ENCODE results near the gene ZCCHC7. TPM values are rescaled to one million over a fixed set of nuclear protein-coding genes. Genes with fewer than 3 reads are reported as not detected.

The ZCCHC7 gene
- total RNA-seq, 1 donor from 2014 or later: 21.7 TPM

DNA sequence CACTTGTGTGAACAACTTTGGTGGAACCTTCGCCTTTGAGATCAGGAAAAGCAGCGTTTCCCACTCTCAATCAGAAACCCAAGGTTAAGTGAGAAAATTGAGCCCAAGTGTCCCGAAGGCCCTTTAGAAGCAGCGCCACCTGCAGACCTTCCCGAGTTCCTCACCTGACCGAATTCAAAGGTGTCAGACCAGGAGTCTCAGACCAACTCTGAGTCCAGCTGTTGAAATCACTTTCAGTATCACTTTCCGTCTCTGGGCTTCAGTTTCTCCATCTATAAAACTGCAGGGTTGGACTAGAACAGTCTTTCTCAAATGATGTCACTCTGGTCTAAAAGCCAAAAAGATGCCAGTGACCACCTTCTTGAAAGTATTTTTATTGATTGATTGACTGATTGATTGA lies 270.4 kb downstream of the ZCCHC7 start:
- H3K27me3 ChIP-seq (ENCODE audit: insufficient read depth, low read length): peaks cover 3% of the 10 kb centered on the region
- no peaks in the 10 kb centered on the region for H4K20me1 ChIP-seq (ENCODE audit: insufficient read depth, low read length)
- no peaks in the 10 kb centered on the region for H3K79me2 ChIP-seq (ENCODE audit: insufficient read depth, low read length)
- Mint-ChIP-seq H3K4me1 (ENCODE audit: low read depth, unreplicated experiment) (no peaks in the 10 kb centered on the region), H3K9me3 (ENCODE audit: unreplicated experiment) (no peaks in the 10 kb centered on the region), H3K4me3 (ENCODE audit: unreplicated experiment) (no peak overlapping the region), H3K27ac (ENCODE audit: unreplicated experiment) (no peak overlapping the region), H3K27me3 (ENCODE audit: low read depth, unreplicated experiment) (peaks cover 21% of the 10 kb centered on the region), H3K36me3 (ENCODE audit: low read depth, unreplicated experiment) (peaks cover 2% of the 10 kb centered on the region)
- H2AFZ ChIP-seq (ENCODE audit: low read depth, low read length): no peak overlapping the region
- FAIRE-seq: no peak
- no peaks in the 10 kb centered on the region for H3K9me3 ChIP-seq (ENCODE audit: insufficient read depth, low read depth, low read length)
- no peak overlapping the region for H3K4me3 ChIP-seq (ENCODE audit: insufficient read depth, low read depth, low read length)
- H3K4me1 ChIP-seq (ENCODE audit: insufficient read depth, low read length): no peaks in the 10 kb centered on the region
- H3K4me2 ChIP-seq (ENCODE audit: low read length): no peak overlapping the region
- DNase-seq (ENCODE audit: low read depth): no peak
- H3K36me3 ChIP-seq (ENCODE audit: insufficient read depth, low read length): no peaks in the 10 kb centered on the region
- TF ChIP-seq, protein P1, sequence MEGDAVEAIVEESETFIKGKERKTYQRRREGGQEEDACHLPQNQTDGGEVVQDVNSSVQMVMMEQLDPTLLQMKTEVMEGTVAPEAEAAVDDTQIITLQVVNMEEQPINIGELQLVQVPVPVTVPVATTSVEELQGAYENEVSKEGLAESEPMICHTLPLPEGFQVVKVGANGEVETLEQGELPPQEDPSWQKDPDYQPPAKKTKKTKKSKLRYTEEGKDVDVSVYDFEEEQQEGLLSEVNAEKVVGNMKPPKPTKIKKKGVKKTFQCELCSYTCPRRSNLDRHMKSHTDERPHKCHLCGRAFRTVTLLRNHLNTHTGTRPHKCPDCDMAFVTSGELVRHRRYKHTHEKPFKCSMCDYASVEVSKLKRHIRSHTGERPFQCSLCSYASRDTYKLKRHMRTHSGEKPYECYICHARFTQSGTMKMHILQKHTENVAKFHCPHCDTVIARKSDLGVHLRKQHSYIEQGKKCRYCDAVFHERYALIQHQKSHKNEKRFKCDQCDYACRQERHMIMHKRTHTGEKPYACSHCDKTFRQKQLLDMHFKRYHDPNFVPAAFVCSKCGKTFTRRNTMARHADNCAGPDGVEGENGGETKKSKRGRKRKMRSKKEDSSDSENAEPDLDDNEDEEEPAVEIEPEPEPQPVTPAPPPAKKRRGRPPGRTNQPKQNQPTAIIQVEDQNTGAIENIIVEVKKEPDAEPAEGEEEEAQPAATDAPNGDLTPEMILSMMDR (IDR thresholded peaks at IDR 0.05; ENCODE audit: insufficient read depth, low read depth, low read length): peak; percentile 19
- no peak for TF ChIP-seq EZH2 (IDR thresholded peaks at IDR 0.05; ENCODE audit: insufficient read depth, low read length)
- H3K9ac ChIP-seq (ENCODE audit: low read length): no peak overlapping the region
- H3K27ac ChIP-seq (ENCODE audit: low read depth, low read length): no peak overlapping the region

DNA sequence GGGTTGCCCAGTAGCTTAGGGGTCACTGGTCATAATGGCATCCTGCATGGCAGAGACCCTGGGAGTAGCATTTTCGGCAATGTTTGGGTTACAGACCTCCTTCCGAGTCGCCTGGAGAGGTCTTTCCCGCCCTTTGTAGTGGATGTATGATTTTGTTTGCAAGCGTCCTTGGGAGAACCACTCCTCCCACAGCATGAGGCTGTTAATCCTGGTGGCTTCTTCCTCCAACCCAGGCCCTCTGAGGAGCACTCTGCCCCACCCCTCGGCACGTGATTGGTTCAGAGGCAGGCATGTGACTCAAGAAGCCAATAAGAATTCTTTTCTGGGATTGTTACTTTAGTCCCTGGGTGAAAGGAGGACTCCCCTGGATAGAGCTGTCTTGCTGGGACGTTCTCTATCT lies 271.9 kb downstream of the ZCCHC7 start:
- H3K4me2 ChIP-seq (ENCODE audit: low read length): no peak overlapping the region
- DNase-seq (ENCODE audit: low read depth) (no peak), FAIRE-seq (no peak)
- peaks cover 3% of the 10 kb centered on the region for H3K27me3 ChIP-seq (ENCODE audit: insufficient read depth, low read length)
- no peaks in the 10 kb centered on the region for H3K36me3 ChIP-seq (ENCODE audit: insufficient read depth, low read length)
- no peaks in the 10 kb centered on the region for H4K20me1 ChIP-seq (ENCODE audit: insufficient read depth, low read length)
- H3K27ac Mint-ChIP-seq (ENCODE audit: unreplicated experiment): no peak overlapping the region
- no peaks in the 10 kb centered on the region for H3K4me1 ChIP-seq (ENCODE audit: insufficient read depth, low read length)
- no peaks in the 10 kb centered on the region for H3K9me3 ChIP-seq (ENCODE audit: insufficient read depth, low read depth, low read length)
- H2AFZ ChIP-seq (ENCODE audit: low read depth, low read length): no peak overlapping the region
- H3K79me2 ChIP-seq (ENCODE audit: insufficient read depth, low read length): no peaks in the 10 kb centered on the region
- H3K9ac ChIP-seq (ENCODE audit: low read length): no peak overlapping the region
- no peaks in the 10 kb centered on the region for H3K9me3 Mint-ChIP-seq (ENCODE audit: unreplicated experiment)
- no peak for TF ChIP-seq EZH2 (IDR thresholded peaks at IDR 0.05; ENCODE audit: insufficient read depth, low read length)
- TF ChIP-seq, protein P1 (IDR thresholded peaks at IDR 0.05; ENCODE audit: insufficient read depth, low read depth, low read length): no peak
- peaks cover 25% of the 10 kb centered on the region for H3K27me3 Mint-ChIP-seq (ENCODE audit: low read depth, unreplicated experiment)
- H3K36me3 Mint-ChIP-seq (ENCODE audit: low read depth, unreplicated experiment): peaks cover 2% of the 10 kb centered on the region
- no peaks in the 10 kb centered on the region for H3K4me1 Mint-ChIP-seq (ENCODE audit: low read depth, unreplicated experiment)
- no peak overlapping the region for H3K27ac ChIP-seq (ENCODE audit: low read depth, low read length)
- H3K4me3 ChIP-seq (ENCODE audit: insufficient read depth, low read depth, low read length): no peak overlapping the region
- H3K4me3 Mint-ChIP-seq (ENCODE audit: unreplicated experiment): no peak overlapping the region

DNA sequence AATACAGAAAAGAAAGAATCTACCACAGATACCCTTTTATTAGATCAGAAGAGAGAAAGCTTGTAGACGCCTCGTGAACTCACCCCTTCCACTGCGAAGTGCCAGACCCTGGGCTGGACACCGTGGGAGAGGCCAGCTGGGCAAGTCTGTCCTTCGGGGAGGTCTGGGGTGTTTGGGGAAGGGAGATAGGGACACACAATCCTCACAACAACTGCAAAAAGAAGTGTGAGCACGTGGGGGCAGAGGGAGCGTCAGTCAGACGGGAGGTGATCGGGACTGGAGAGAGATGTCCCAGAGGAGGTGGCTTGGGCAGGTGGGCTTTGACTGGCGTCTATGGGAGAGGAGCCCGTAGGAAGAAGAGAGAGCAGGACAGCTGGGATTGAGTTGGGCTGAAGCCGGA lies 274.9 kb downstream of the ZCCHC7 start:
- H3K27me3 ChIP-seq (ENCODE audit: insufficient read depth, low read length): peaks cover 4% of the 10 kb centered on the region
- H3K4me3 ChIP-seq (ENCODE audit: insufficient read depth, low read depth, low read length): no peak overlapping the region
- no peak overlapping the region for H2AFZ ChIP-seq (ENCODE audit: low read depth, low read length)
- Mint-ChIP-seq H3K9me3 (ENCODE audit: unreplicated experiment) (no peaks in the 10 kb centered on the region), H3K4me3 (ENCODE audit: unreplicated experiment) (no peak overlapping the region), H3K4me1 (ENCODE audit: low read depth, unreplicated experiment) (no peaks in the 10 kb centered on the region), H3K27me3 (ENCODE audit: low read depth, unreplicated experiment) (peaks cover 27% of the 10 kb centered on the region), H3K36me3 (ENCODE audit: low read depth, unreplicated experiment) (peaks cover 2% of the 10 kb centered on the region), H3K27ac (ENCODE audit: unreplicated experiment) (no peak overlapping the region)
- no peak overlapping the region for H3K4me2 ChIP-seq (ENCODE audit: low read length)
- FAIRE-seq: no peak
- H3K79me2 ChIP-seq (ENCODE audit: insufficient read depth, low read length): no peaks in the 10 kb centered on the region
- no peaks in the 10 kb centered on the region for H3K4me1 ChIP-seq (ENCODE audit: insufficient read depth, low read length)
- no peaks in the 10 kb centered on the region for H4K20me1 ChIP-seq (ENCODE audit: insufficient read depth, low read length)
- H3K9me3 ChIP-seq (ENCODE audit: insufficient read depth, low read depth, low read length): no peaks in the 10 kb centered on the region
- TF ChIP-seq, protein P1 (IDR thresholded peaks at IDR 0.05; ENCODE audit: insufficient read depth, low read depth, low read length): no peak
- TF ChIP-seq EZH2 (IDR thresholded peaks at IDR 0.05; ENCODE audit: insufficient read depth, low read length): no peak
- no peak overlapping the region for H3K9ac ChIP-seq (ENCODE audit: low read length)
- no peak overlapping the region for H3K27ac ChIP-seq (ENCODE audit: low read depth, low read length)
- H3K36me3 ChIP-seq (ENCODE audit: insufficient read depth, low read length): no peaks in the 10 kb centered on the region
- no peak for DNase-seq (ENCODE audit: low read depth)

Measured in astrocyte (in vitro differentiated cells and primary cell).